Endodermal cell (in vitro differentiated cells): ENCODE measurements around the gene SOCS6. TPM values are rescaled to one million over a fixed set of nuclear protein-coding genes. Genes with fewer than 3 reads are reported as not detected.

ENCODE experiments used
- DNase-seq: peaks from one replicate; pipeline ENCODE4 v3.0.0-alpha.2; 2017
- H3K27ac ChIP-seq: 2 replicates; pipeline ENCODE4 v1.5.1; 2013; ENCODE audit warnings: mild to moderate bottlenecking, low read depth, low read length, moderate library complexity
- H3K27me3 ChIP-seq: 2 replicates; pipeline ENCODE4 v1.6.1; 2013; ENCODE audit warnings: mild to moderate bottlenecking, low read length, moderate library complexity; ENCODE audit not compliant: insufficient read depth, control insufficient read depth, poor library complexity, severe bottlenecking
- H3K36me3 ChIP-seq: 2 replicates; pipeline ENCODE4 v1.7.0; 2013; ENCODE audit warnings: mild to moderate bottlenecking, low read length, moderate library complexity; ENCODE audit not compliant: control insufficient read depth, insufficient read depth
- H3K4me1 ChIP-seq: one replicate; pipeline ENCODE4 v1.7.0; 2013; ENCODE audit warnings: low read length; ENCODE audit not compliant: control insufficient read depth, insufficient read depth
- H3K4me3 ChIP-seq: 2 replicates; pipeline ENCODE4 v1.5.1; 2013; ENCODE audit warnings: mild to moderate bottlenecking, low read length, moderate library complexity
- H3K9ac ChIP-seq: 2 replicates; pipeline ENCODE4 v1.6.1; 2013; ENCODE audit warnings: mild to moderate bottlenecking, low read length, moderate library complexity; ENCODE audit not compliant: poor library complexity, severe bottlenecking; ENCODE audit errors: extremely low read depth
- H3K9me3 ChIP-seq: 2 replicates; pipeline ENCODE4 v1.6.1; 2013; ENCODE audit warnings: mild to moderate bottlenecking, low read length, moderate library complexity; ENCODE audit not compliant: control insufficient read depth
- H3K27ac Mint-ChIP-seq: 2 replicates; pipeline ENCODE4 v1.8.0; 2020; ENCODE audit warnings: mixed read lengths
- H3K27me3 Mint-ChIP-seq: 2 replicates; pipeline ENCODE4 v1.8.0; 2021; ENCODE audit warnings: mild to moderate bottlenecking, mixed read lengths; ENCODE audit not compliant: insufficient read depth
- H3K36me3 Mint-ChIP-seq: 2 replicates; pipeline ENCODE4 v1.8.0; 2020; ENCODE audit warnings: low read depth, mixed read lengths
- H3K4me1 Mint-ChIP-seq: 2 replicates; pipeline ENCODE4 v1.8.0; 2020; ENCODE audit warnings: mixed read lengths
- H3K4me3 Mint-ChIP-seq: 2 replicates; pipeline ENCODE4 v1.8.0; 2020; ENCODE audit warnings: mild to moderate bottlenecking, moderate library complexity, mixed read lengths
- H3K9me3 Mint-ChIP-seq: 2 replicates; pipeline ENCODE4 v1.8.0; 2020; ENCODE audit warnings: mild to moderate bottlenecking, mixed read lengths
- WGBS, 2 experiments: methylation state at CpG; one replicate each; pipeline versions ENCODE4 v1.1.5 to v1.1.7; 2013; ENCODE audit warnings: missing lambda C conversion rate in 2 of 2, mixed read lengths in 1 of 2; ENCODE audit not compliant: insufficient coverage in 1 of 2, insufficient read length in 1 of 2; 5-methylcytosine and 5-hydroxymethylcytosine counted together
- total RNA-seq, 2 donors: library from RNA; stranded (reverse); fragmentation: NEBNext Ultra II Directional in 1 of 2; extraction: Animal tissue kit (Norgen Biotek cat#: 25700) in 1 of 2; gene quantifications; 2 replicates in 1 of 2; 3 replicates in 1 of 2; pipeline ENCODE4 v1.2.1, GENCODE V29; 2021
- TF ChIP-seq, protein P1 (sequence below): fragments of 200-600 bp; sonication (generic); conservative IDR thresholded peaks from 2 replicates; pipeline ENCODE4 v1.5.0; 2021; ENCODE audit warnings: antibody characterized with exemption, mild to moderate bottlenecking

Gene SOCS6
- total RNA-seq, 2 donors from 2014 or later, result 28.2 to 30.0 TPM

GRCh38 chr18:70362258-70362657, 73.4 kb downstream of the SOCS6 start:
- WGBS, 2 experiments, result 89 to 95% methylated on average over 3 to 4 of the region's 4 CpGs
- no peaks in the 10 kb centered on the region for H3K9me3 Mint-ChIP-seq
- H3K27me3 Mint-ChIP-seq, result no peaks in the 10 kb centered on the region
- H3K36me3 Mint-ChIP-seq, result no peaks in the 10 kb centered on the region
- H3K27me3 ChIP-seq, result no peaks in the 10 kb centered on the region
- H3K9me3 ChIP-seq, result peaks cover 6% of the 10 kb centered on the region
- H3K27ac Mint-ChIP-seq, result no peak overlapping the region
- TF ChIP-seq, protein P1, sequence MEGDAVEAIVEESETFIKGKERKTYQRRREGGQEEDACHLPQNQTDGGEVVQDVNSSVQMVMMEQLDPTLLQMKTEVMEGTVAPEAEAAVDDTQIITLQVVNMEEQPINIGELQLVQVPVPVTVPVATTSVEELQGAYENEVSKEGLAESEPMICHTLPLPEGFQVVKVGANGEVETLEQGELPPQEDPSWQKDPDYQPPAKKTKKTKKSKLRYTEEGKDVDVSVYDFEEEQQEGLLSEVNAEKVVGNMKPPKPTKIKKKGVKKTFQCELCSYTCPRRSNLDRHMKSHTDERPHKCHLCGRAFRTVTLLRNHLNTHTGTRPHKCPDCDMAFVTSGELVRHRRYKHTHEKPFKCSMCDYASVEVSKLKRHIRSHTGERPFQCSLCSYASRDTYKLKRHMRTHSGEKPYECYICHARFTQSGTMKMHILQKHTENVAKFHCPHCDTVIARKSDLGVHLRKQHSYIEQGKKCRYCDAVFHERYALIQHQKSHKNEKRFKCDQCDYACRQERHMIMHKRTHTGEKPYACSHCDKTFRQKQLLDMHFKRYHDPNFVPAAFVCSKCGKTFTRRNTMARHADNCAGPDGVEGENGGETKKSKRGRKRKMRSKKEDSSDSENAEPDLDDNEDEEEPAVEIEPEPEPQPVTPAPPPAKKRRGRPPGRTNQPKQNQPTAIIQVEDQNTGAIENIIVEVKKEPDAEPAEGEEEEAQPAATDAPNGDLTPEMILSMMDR, result no peak
- no peaks in the 10 kb centered on the region for H3K36me3 ChIP-seq
- no peak overlapping the region for H3K4me3 ChIP-seq
- peaks cover 7% of the 10 kb centered on the region for H3K4me1 ChIP-seq
- H3K27ac ChIP-seq, result no peak overlapping the region
- H3K4me3 Mint-ChIP-seq, result no peak overlapping the region
- peaks cover 36% of the 10 kb centered on the region for H3K4me1 Mint-ChIP-seq
- no peak for DNase-seq
- H3K9ac ChIP-seq, result no peak overlapping the region

- no peak overlapping the region for H3K4me3 ChIP-seq
- peaks cover 13% of the 10 kb centered on the region for H3K9me3 ChIP-seq
- no peaks in the 10 kb centered on the region for H3K9me3 Mint-ChIP-seq
- no peaks in the 10 kb centered on the region for H3K27me3 Mint-ChIP-seq
- H3K4me1 ChIP-seq, result peaks cover 7% of the 10 kb centered on the region
- H3K27ac Mint-ChIP-seq, result no peak overlapping the region
- no peak overlapping the region for H3K27ac ChIP-seq
- TF ChIP-seq, protein P1, result no peak
- no peak overlapping the region for H3K4me3 Mint-ChIP-seq
- H3K4me1 Mint-ChIP-seq, result peaks cover 40% of the 10 kb centered on the region
- H3K36me3 Mint-ChIP-seq, result no peaks in the 10 kb centered on the region
- no peak for DNase-seq
- H3K27me3 ChIP-seq, result no peaks in the 10 kb centered on the region
- H3K36me3 ChIP-seq, result no peaks in the 10 kb centered on the region
- 95 to 100% methylated on average over 2 of the region's 2 CpGs for WGBS, 2 experiments
- no peak overlapping the region for H3K9ac ChIP-seq
Measured at GRCh38 chr18:70363861-70364260, 75.0 kb downstream of the SOCS6 start.

DNA sequence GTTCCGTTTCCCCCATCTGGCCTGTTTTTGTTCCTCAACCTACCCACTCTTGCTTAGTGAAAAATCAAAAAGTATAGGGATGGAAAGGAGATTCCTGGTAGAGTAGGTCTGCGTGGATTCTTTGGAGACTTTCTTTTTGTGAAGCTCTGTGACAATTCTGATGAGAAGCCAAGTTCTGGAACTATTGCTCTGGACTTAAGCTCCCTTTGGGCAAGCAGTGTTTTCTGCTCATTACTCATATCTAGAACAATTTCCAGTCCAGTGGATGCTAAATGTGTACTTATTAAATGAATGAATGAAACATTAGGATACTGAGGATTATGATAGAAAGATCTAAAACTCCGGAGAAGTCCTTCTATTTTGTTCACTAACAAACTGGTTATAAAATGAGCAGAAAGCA, 76.5 kb downstream of the SOCS6 start:
- Histone ChIP-seq H3K27me3 (no peaks in the 10 kb centered on the region), H3K27ac (no peak overlapping the region), H3K9me3 (peaks cover 13% of the 10 kb centered on the region), H3K4me3 (peak overlapping the region; percentile 41), H3K4me1 (peaks cover 7% of the 10 kb centered on the region), H3K9ac (no peak overlapping the region), H3K36me3 (no peaks in the 10 kb centered on the region)
- 93% methylated on average over 2 to 3 of the region's 3 CpGs for WGBS, 2 experiments
- Mint-ChIP-seq H3K4me3 (no peak overlapping the region), H3K9me3 (no peaks in the 10 kb centered on the region), H3K4me1 (peaks cover 45% of the 10 kb centered on the region), H3K27me3 (no peaks in the 10 kb centered on the region), H3K27ac (peak overlapping the region; percentile 92), H3K36me3 (no peaks in the 10 kb centered on the region)
- DNase-seq, result no peak
- TF ChIP-seq, protein P1, result no peak
